Measurements from ENCODE around the gene JAZF1.

DNA sequence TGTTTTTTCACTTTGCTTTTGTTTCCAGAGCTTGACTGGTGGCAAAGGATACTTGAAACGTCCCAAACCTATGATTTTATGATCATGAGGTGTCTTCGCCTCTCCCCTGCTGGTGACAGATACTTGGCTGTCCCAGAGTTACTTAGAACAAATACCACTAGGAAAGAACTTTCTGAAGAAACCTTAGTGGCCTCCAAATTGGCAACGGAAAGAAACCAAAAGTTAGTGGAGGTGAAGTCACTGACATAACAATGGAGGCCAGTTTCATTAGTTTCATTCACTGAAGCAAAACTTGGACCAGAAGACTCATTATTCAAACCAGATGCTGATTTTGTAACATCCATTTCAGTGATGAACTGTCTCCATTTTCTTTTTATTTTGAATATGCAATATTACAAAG is 68.6 kb downstream of the JAZF1 start:
- TF ChIP-seq, protein P1, sequence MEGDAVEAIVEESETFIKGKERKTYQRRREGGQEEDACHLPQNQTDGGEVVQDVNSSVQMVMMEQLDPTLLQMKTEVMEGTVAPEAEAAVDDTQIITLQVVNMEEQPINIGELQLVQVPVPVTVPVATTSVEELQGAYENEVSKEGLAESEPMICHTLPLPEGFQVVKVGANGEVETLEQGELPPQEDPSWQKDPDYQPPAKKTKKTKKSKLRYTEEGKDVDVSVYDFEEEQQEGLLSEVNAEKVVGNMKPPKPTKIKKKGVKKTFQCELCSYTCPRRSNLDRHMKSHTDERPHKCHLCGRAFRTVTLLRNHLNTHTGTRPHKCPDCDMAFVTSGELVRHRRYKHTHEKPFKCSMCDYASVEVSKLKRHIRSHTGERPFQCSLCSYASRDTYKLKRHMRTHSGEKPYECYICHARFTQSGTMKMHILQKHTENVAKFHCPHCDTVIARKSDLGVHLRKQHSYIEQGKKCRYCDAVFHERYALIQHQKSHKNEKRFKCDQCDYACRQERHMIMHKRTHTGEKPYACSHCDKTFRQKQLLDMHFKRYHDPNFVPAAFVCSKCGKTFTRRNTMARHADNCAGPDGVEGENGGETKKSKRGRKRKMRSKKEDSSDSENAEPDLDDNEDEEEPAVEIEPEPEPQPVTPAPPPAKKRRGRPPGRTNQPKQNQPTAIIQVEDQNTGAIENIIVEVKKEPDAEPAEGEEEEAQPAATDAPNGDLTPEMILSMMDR (IDR thresholded peaks at IDR 0.05 in 4 of 5, conservative IDR thresholded peaks at IDR 0.05 in 1 of 5): no peak
- no peak for TF ChIP-seq POLR2A (IDR thresholded peaks at IDR 0.05)
